ENCODE data around the gene GALNT16. TPM values are rescaled to one million over a fixed set of nuclear protein-coding genes. Genes with fewer than 3 reads are reported as not detected.
"Not testable (repeated sequence)": the region's sequence is repeated elsewhere in the genome, so short reads cannot be mapped to it uniquely, and the experiment has no call there.

Gene GALNT16
- total RNA-seq, 1 donor from 2014 or later = 0.96 TPM

GRCh38 chr14:69363055-69363454 lies 103.1 kb downstream of the GALNT16 start:
- DNase-seq (ENCODE audit: low spot score) = peak; percentile 31

- DNase-seq (ENCODE audit: low spot score) = no peak
These were observed 104.0 kb downstream of the GALNT16 start for GRCh38 chr14:69363964-69364363.

GRCh38 chr14:69364378-69364777 lies 104.4 kb downstream of the GALNT16 start:
- no peak for DNase-seq (ENCODE audit: low spot score)

- no peak for DNase-seq (ENCODE audit: low spot score)
These were observed 106.1 kb downstream of the GALNT16 start for GRCh38 chr14:69366069-69366468.

- no peak for DNase-seq (ENCODE audit: low spot score)
These were observed 106.8 kb downstream of the GALNT16 start for GRCh38 chr14:69366761-69367160.

GRCh38 chr14:69368381-69368780 lies 108.4 kb downstream of the GALNT16 start:
- no peak for DNase-seq (ENCODE audit: low spot score)

- DNase-seq (ENCODE audit: low spot score) = no peak
These were observed 110.1 kb downstream of the GALNT16 start for GRCh38 chr14:69370061-69370460.

- no peak for DNase-seq (ENCODE audit: low spot score)
These were observed 112.2 kb downstream of the GALNT16 start for GRCh38 chr14:69372146-69372545.

- no peak for DNase-seq (ENCODE audit: low spot score)
These were observed 113.1 kb downstream of the GALNT16 start for GRCh38 chr14:69373104-69373503.

GRCh38 chr14:69374235-69374634 lies 114.3 kb downstream of the GALNT16 start:
- DNase-seq (ENCODE audit: low spot score) = no peak

- DNase-seq (ENCODE audit: low spot score) = no peak
These were observed 115.2 kb downstream of the GALNT16 start for GRCh38 chr14:69375182-69375581.

- DNase-seq (ENCODE audit: low spot score) = no peak
These were observed 115.8 kb downstream of the GALNT16 start for GRCh38 chr14:69375722-69376121.

- DNase-seq (ENCODE audit: low spot score) = no peak
These were observed 116.5 kb downstream of the GALNT16 start for GRCh38 chr14:69376439-69376838.

GRCh38 chr14:69378274-69378673 lies 118.3 kb downstream of the GALNT16 start:
- DNase-seq (ENCODE audit: low spot score) = no peak

- DNase-seq (ENCODE audit: low spot score) = no peak
These were observed 127.4 kb downstream of the GALNT16 start for GRCh38 chr14:69387311-69387710.

GRCh38 chr14:69391400-69391799 lies 131.4 kb downstream of the GALNT16 start:
- not testable (repeated sequence) for DNase-seq (ENCODE audit: low spot score)

GRCh38 chr14:69392481-69392880 lies 132.5 kb downstream of the GALNT16 start:
- DNase-seq (ENCODE audit: low spot score) = no peak

GRCh38 chr14:69395929-69396328 lies 136.0 kb downstream of the GALNT16 start:
- DNase-seq (ENCODE audit: low spot score) = no peak

- peak; percentile 99 for DNase-seq (ENCODE audit: low spot score)
These were observed 138.3 kb downstream of the GALNT16 start, which contains the start of the genes ERH and SLC39A9 for GRCh38 chr14:69398053-69398817. Gene ERH, minus strand, starts transcription at chr14:69398299. Its CDS starts 66 bp downstream, at chr14:69398233. Gene SLC39A9, plus strand, starts transcription at chr14:69398692. Its CDS starts 678 bp downstream, at chr14:69399370.

GRCh38 chr14:69398818-69399210 lies 138.9 kb downstream of the GALNT16 start:
- DNase-seq (ENCODE audit: low spot score) = no peak

- no peak for DNase-seq (ENCODE audit: low spot score)
These were observed 139.8 kb downstream of the GALNT16 start for GRCh38 chr14:69399750-69400149.

- no peak for DNase-seq (ENCODE audit: low spot score)
These were observed 140.2 kb downstream of the GALNT16 start for GRCh38 chr14:69400154-69400553.

GRCh38 chr14:69401841-69402240 lies 141.9 kb downstream of the GALNT16 start:
- no peak for DNase-seq (ENCODE audit: low spot score)

Data from umbilical cord (tissue), 2 donors.